ENCODE results near the gene TLN1.

The TLN1 gene

GRCh38 chr9:35700942-35701341 lies 31.1 kb downstream of the TLN1 start:
- no peak for DNase-seq

- no peak for DNase-seq
Measured at GRCh38 chr9:35700031-35700430, 32.0 kb downstream of the TLN1 start.

GRCh38 chr9:35698231-35698630 lies 33.8 kb downstream of the TLN1 start:
- no peak for DNase-seq

GRCh38 chr9:35697486-35697885 lies 34.5 kb downstream of the TLN1 start:
- DNase-seq, result no peak

- peak; percentile 62 for DNase-seq
Measured at GRCh38 chr9:35696520-35697215, 35.3 kb downstream of the TLN1 start.

GRCh38 chr9:35695943-35696401 lies 36.0 kb downstream of the TLN1 start:
- DNase-seq, result no peak

- no peak for DNase-seq
Measured at GRCh38 chr9:35691757-35692301, 40.2 kb downstream of the TLN1 start.

- no peak for DNase-seq
Measured at GRCh38 chr9:35691334-35691650, 40.7 kb downstream of the TLN1 start.

GRCh38 chr9:35690614-35691333 lies 41.2 kb downstream of the TLN1 start:
- DNase-seq, result peak; percentile 90

GRCh38 chr9:35690294-35690613 lies 41.7 kb downstream of the TLN1 start:
- no peak for DNase-seq

GRCh38 chr9:35689542-35690293 lies 42.3 kb downstream of the TLN1 start, which contains the start of gene TPM2:
TPM2 (minus strand) TSS chr9:35689925; CDS start chr9:35689817, 108 bp downstream.
- peak; percentile 90 for DNase-seq

GRCh38 chr9:35688558-35689541 lies 43.1 kb downstream of the TLN1 start:
- DNase-seq, result no peak

- no peak for DNase-seq
Measured at GRCh38 chr9:35687972-35688557, 43.9 kb downstream of the TLN1 start.

- no peak for DNase-seq
Measured at GRCh38 chr9:35687306-35687705, 44.7 kb downstream of the TLN1 start.

GRCh38 chr9:35686222-35687203 lies 45.5 kb downstream of the TLN1 start:
- no peak for DNase-seq

- DNase-seq, result no peak
Measured at GRCh38 chr9:35685506-35685905, 46.5 kb downstream of the TLN1 start.

GRCh38 chr9:35684921-35685320 lies 47.1 kb downstream of the TLN1 start:
- DNase-seq, result no peak

GRCh38 chr9:35683323-35683722 lies 48.7 kb downstream of the TLN1 start:
- DNase-seq, result no peak

- no peak for DNase-seq
Measured at GRCh38 chr9:35682520-35683315, 49.3 kb downstream of the TLN1 start.

GRCh38 chr9:35682051-35682450 lies 49.9 kb downstream of the TLN1 start:
- no peak for DNase-seq
